GM18520 (cell line): Measurements from ENCODE around the gene MYD88.
A peak's percentile ranks its signal among the peaks of the same experiment; 100 is the strongest.

Experiments
- ATAC-seq: cut with Tn5 transposase; IDR thresholded peaks from one replicate; pipeline ENCODE4 v1.9.1; 2021; ENCODE audit not compliant: unreplicated experiment

Gene MYD88

DNA sequence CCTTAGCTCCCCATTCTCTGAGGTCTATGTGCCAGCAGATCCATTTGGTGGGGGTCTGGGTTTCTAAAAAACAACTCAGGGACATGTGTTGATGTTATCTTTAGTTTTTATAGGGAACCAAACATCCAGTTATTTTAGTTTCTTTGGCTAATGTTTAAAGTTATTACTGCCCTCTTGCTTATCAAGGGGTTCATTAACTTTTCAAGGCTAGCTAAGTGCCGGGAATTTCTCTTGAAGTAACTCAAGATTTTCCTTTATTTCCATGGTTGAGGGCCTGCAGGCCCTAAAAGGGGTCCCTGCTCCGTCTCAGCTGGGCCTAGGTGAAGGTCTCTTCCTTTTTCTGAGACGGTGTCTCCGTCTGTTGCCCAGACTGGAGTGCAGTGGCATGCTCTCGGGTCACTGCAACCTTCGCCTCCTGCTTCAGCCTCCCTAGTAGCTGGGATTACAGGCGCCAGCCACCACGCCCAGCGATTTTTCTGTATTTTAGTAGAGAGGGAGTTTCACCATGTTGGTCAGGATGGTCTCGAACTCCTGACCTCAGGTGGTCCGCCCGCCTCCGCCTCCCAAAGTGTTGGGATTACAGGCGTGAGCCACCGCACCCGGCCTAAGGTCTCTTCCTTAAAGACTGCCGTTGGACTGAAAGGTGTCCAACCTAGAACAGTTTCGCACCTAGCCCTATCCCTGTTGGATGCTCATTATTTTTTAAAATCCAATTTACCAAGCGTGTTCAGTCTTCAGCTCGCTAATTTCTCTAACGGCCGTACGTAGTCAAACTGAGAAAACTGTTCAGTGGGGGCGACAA lies 25.6 kb downstream of the MYD88 start:
- ATAC-seq = no peak

DNA sequence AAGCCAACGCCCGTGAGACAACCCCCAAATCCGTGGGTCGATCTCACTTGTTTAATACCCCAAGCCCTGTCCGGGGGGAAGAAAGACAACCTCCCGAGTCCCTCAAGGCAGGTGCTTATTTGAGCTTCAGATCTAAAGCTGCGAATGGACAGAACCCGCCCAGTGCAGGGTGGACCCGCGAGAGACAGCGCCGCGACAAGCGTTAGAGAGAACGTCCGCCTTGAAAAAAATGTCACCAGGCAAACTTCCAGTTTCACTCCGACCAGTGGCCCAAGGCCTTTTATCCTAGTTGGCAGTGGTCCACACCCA lies 26.1 kb downstream of the MYD88 start:
- no peak for ATAC-seq

GRCh38 chr3:38164952-38165721 lies 26.7 kb downstream of the MYD88 start, which contains the start of gene OXSR1:
TSS of gene OXSR1 (plus strand) at chr3:38165537. CDS start at chr3:38165877, 340 bp downstream.
- ATAC-seq = peak; percentile 92

- ATAC-seq = no peak
These were observed 27.4 kb downstream of the MYD88 start for GRCh38 chr3:38165722-38166387.

- no peak for ATAC-seq
These were observed 29.1 kb downstream of the MYD88 start for GRCh38 chr3:38167591-38167990.

DNA sequence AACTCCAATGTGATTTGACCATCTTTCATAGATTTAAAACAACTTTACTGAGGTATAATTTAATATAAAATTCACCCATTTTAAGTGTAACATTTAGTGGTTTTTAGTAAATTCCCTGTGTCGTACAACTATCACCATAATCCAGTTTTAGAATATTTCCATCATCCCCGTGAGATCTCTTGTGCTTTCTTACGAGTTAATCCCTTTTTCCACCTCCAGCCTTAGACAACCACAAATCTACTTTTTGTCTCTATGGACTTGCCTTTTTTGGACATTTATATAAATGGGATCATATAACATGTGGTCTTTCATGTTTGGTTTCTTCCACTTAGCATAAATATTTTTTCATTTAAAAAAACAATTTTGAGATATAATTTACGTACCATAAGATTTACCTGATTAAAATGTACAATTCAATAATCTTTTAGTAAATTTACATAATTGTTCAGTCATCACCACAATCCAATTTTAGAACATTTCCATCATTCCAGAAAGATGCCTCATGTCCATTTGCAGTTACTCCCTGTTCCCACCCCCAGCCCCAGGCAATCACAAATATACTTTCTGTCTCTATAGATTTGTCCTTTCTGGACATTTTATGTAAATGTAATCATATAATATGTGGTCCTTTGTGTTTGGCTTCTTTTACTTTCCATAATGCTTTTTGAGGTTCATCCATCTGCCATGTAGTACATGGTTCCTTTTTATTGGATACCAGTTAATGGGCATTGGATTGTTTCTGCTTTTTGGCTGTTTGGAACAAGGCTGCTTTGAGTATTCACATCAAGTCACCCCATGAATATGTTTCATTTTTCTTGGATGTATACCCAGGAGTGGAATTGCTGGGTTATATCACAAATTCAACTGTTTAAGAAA lies 29.9 kb downstream of the MYD88 start:
- no peak for ATAC-seq

DNA sequence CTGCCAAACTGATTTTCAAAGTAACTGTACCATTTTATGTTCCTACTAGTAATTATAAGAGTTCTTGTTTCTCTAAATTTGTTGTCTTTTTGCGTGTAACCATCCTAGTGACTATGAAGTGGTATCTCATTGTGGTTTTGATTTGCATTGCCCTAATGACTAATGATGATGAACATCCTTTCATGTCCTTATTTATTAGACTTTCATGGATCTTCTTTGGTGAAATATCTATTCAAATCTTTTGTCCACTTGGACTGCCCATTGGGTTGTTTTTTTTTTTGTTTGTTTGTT lies 30.5 kb downstream of the MYD88 start:
- no peak for ATAC-seq

DNA sequence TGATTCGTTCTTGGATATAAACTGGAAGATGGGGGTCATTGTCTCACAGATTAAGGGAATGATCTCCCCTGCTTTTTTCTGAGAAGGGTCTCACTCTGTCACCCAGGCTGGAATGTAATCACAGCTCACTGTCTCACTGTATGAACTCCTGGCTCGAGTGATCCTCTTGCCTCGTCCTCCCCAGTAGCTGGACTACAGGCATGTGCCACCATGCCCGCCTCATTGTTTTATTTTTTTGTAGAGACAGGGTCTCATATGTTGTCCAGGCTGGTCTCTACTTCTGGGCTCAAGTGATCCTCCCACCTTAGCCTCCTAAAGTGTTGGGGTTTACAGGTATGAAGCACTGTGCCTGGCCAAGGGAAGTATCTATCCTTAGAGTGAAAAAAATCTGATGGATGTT lies 32.3 kb downstream of the MYD88 start:
- ATAC-seq = no peak

- ATAC-seq = no peak
These were observed 33.2 kb downstream of the MYD88 start for GRCh38 chr3:38171622-38172021.

GRCh38 chr3:38173834-38174418 lies 35.5 kb downstream of the MYD88 start:
- ATAC-seq = no peak

DNA sequence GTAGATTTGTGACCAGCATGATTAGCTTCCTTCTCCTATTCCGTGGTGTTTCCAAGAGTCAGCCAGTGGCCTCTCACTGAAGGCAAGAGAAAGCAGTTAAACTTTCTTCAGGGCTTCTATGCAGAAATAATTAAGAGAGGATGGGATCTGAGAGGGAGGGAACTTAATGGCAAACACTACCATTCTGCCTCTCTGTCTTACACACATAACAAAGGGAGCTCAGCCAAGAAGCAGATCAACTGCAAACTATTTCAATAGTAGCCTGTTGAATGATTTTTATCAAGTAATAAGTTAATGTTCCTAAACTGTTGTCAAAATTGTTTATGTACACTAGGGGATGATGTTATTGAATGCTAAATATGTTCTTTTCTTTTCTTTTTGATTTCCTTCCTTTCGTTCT lies 38.7 kb downstream of the MYD88 start:
- no peak for ATAC-seq

- ATAC-seq = no peak
These were observed 48.3 kb downstream of the MYD88 start for GRCh38 chr3:38186781-38187180.

- ATAC-seq = no peak
These were observed 52.0 kb downstream of the MYD88 start for GRCh38 chr3:38190481-38190881.
